H1 (cell line): ENCODE data around the gene FADS2. TPM values are rescaled to one million over a fixed set of nuclear protein-coding genes. Genes with fewer than 3 reads are reported as not detected.

ENCODE experiments used
- CTCF ChIA-PET: fragments of 300-600 bp; sonication (Branson Sonifier 250); formaldehyde crosslinking; loops from one replicate; lab custom pipeline; 2021; ENCODE audit not compliant: partially characterized antibody; lab: Charles Lee
- POLR2A ChIA-PET: fragments of 300-600 bp; sonication (Branson Sonifier 250); formaldehyde crosslinking; loops from one replicate; lab custom pipeline; 2021; ENCODE audit warnings: inconsistent platforms; ENCODE audit not compliant: partially characterized antibody; lab: Charles Lee
- DNase-seq, 2 experiments: peaks; one replicate each; pipeline versions ENCODE4 v3.0.0 to v3.0.0-alpha.2; 2010 to 2022; ENCODE audit warnings: low spot score in 2 of 2, low read depth in 1 of 2, mixed read lengths in 1 of 2
- FAIRE-seq: peaks from 2 replicates; lab custom pipeline; 2011; peaks lifted over from hg19 to GRCh38; lab: Jason Lieb, UNC
- H2AFZ ChIP-seq: 2 replicates; pipeline ENCODE4 v1.8.1; 2012; ENCODE audit warnings: low read length, inconsistent platforms
- H2AK5ac ChIP-seq: 2 replicates; pipeline ENCODE4 v1.6.1; 2013; ENCODE audit warnings: low read depth, low read length
- H2BK120ac ChIP-seq: replicated peaks from 2 replicates; pipeline ENCODE3; 2013; ENCODE audit warnings: low read depth, low read length, inconsistent platforms
- H2BK12ac ChIP-seq: 2 replicates; pipeline ENCODE4 v1.6.1; 2013; ENCODE audit warnings: low read depth, low read length
- H2BK15ac ChIP-seq: 2 replicates; pipeline ENCODE4 v1.6.1; 2013; ENCODE audit warnings: low read length
- H2BK20ac ChIP-seq: 2 replicates; pipeline ENCODE4 v1.6.1; 2013; ENCODE audit warnings: low read length
- H2BK5ac ChIP-seq: 2 replicates; pipeline ENCODE4 v1.6.1; 2013; ENCODE audit warnings: low read depth, low read length
- H3K14ac ChIP-seq: 2 replicates; pipeline ENCODE4 v1.6.1; 2013; ENCODE audit warnings: inconsistent platforms; ENCODE audit not compliant: insufficient read length
- H3K18ac ChIP-seq: 2 replicates; pipeline ENCODE4 v1.6.1; 2013; ENCODE audit warnings: low read length; ENCODE audit errors: extremely low read depth
- H3K23ac ChIP-seq: 2 replicates; pipeline ENCODE4 v1.6.1; 2013; ENCODE audit warnings: inconsistent platforms; ENCODE audit not compliant: insufficient read length
- H3K23me2 ChIP-seq: 2 replicates; pipeline ENCODE4 v1.6.1; 2013; ENCODE audit warnings: low read depth, low read length
- H3K27ac ChIP-seq: 2 replicates; pipeline ENCODE4 v1.6.1; 2011; ENCODE audit warnings: low read depth, low read length, inconsistent platforms
- H3K27me3 ChIP-seq, 4 experiments: replicated peaks in 1 of 4; 1 replicate in 1 of 4; 2 replicates in 3 of 4; pipeline versions ENCODE4 v1.6.1 to v1.8.1; 2011 to 2013; ENCODE audit warnings: low read length in 3 of 4, mild to moderate bottlenecking in 3 of 4, inconsistent platforms in 2 of 4, mixed read lengths in 2 of 4, moderate library complexity in 1 of 4; ENCODE audit not compliant: control insufficient read depth in 3 of 4, insufficient read depth in 3 of 4; ENCODE audit errors: extremely low read depth in 1 of 4
- H3K36me3 ChIP-seq, 4 experiments: 2 replicates each; pipeline versions ENCODE4 v1.6.1 to v1.8.1; 2011 to 2013; ENCODE audit warnings: mild to moderate bottlenecking in 4 of 4, low read length in 3 of 4, moderate library complexity in 2 of 4, control low read depth in 1 of 4, inconsistent platforms in 1 of 4; ENCODE audit not compliant: insufficient read depth in 4 of 4, control insufficient read depth in 2 of 4
- H3K4ac ChIP-seq: replicated peaks from 2 replicates; pipeline ENCODE3; 2013; ENCODE audit warnings: low read length, low read depth, mixed read lengths, inconsistent platforms; ENCODE audit not compliant: insufficient read length
- H3K4me1 ChIP-seq, 4 experiments: replicated peaks in 1 of 4; 1 replicate in 1 of 4; 2 replicates in 3 of 4; pipeline versions ENCODE4 v1.6.1 to v1.8.1; 2011 to 2013; ENCODE audit warnings: low read length in 3 of 4, inconsistent platforms in 2 of 4, mixed read lengths in 1 of 4; ENCODE audit not compliant: insufficient read depth in 4 of 4, control insufficient read depth in 3 of 4
- H3K4me2 ChIP-seq, 2 experiments: 2 replicates each; pipeline versions ENCODE4 v1.6.1 to v1.8.1; 2011 to 2013; ENCODE audit warnings: low read depth in 2 of 2, low read length in 2 of 2, control low read depth in 1 of 2, inconsistent platforms in 1 of 2, mild to moderate bottlenecking in 1 of 2; ENCODE audit not compliant: insufficient read depth in 1 of 2
- H3K4me3 ChIP-seq, 4 experiments: fragments of 200-600, 300-600 bp in 1 of 4; sonication (generic), shearing (Covaris generic), sonication (Bioruptor Twin) in 1 of 4; 2 replicates each; pipeline versions ENCODE4 v1.5.1 to v1.8.1; 2011 to 2016; ENCODE audit warnings: low read length in 4 of 4, low read depth in 3 of 4, control low read depth in 2 of 4, inconsistent platforms in 2 of 4, mild to moderate bottlenecking in 2 of 4, mixed read lengths in 1 of 4, moderate library complexity in 1 of 4; ENCODE audit not compliant: insufficient read depth in 2 of 4; ENCODE audit errors: extremely low read depth in 1 of 4
- H3K56ac ChIP-seq: replicated peaks from 2 replicates; pipeline ENCODE3; 2013; ENCODE audit warnings: low read depth, mild to moderate bottlenecking, mixed read lengths, low read length, inconsistent platforms; ENCODE audit not compliant: insufficient read length
- H3K79me1 ChIP-seq: 2 replicates; pipeline ENCODE4 v1.6.1; 2013; ENCODE audit warnings: low read depth, low read length, control low read depth
- H3K79me2 ChIP-seq, 2 experiments: 2 replicates each; pipeline versions ENCODE4 v1.6.1 to v1.8.1; 2012 to 2013; ENCODE audit warnings: low read length in 2 of 2, mild to moderate bottlenecking in 2 of 2, inconsistent platforms in 1 of 2; ENCODE audit not compliant: insufficient read depth in 2 of 2, control insufficient read depth in 1 of 2
- H3K9ac ChIP-seq, 4 experiments: replicated peaks in 1 of 4; 1 replicate in 1 of 4; 2 replicates in 3 of 4; pipeline versions ENCODE4 v1.6.1 to v1.8.1; 2011 to 2013; ENCODE audit warnings: low read depth in 3 of 4, low read length in 3 of 4, control low read depth in 2 of 4, mild to moderate bottlenecking in 2 of 4, moderate library complexity in 2 of 4, inconsistent platforms in 1 of 4; ENCODE audit errors: extremely low read depth in 1 of 4
- H3K9me3 ChIP-seq, 2 experiments: 2 replicates each; pipeline versions ENCODE4 v1.6.1 to v1.8.1; 2012 to 2013; ENCODE audit warnings: mild to moderate bottlenecking in 2 of 2, moderate library complexity in 2 of 2, control low read depth in 1 of 2, inconsistent platforms in 1 of 2, low read depth in 1 of 2, low read length in 1 of 2, mixed read lengths in 1 of 2; ENCODE audit not compliant: insufficient read depth in 2 of 2
- H4K20me1 ChIP-seq, 2 experiments: replicated peaks in 1 of 2; 2 replicates each; pipeline versions ENCODE3 to v1.8.1; 2011 to 2013; ENCODE audit warnings: inconsistent platforms in 2 of 2, low read length in 2 of 2, mild to moderate bottlenecking in 1 of 2; ENCODE audit not compliant: insufficient read depth in 2 of 2, control insufficient read depth in 1 of 2
- H4K5ac ChIP-seq: 2 replicates; pipeline ENCODE4 v1.6.1; 2013; ENCODE audit warnings: low read length, low read depth, mixed read lengths, inconsistent platforms; ENCODE audit not compliant: insufficient read length
- H4K8ac ChIP-seq: 2 replicates; pipeline ENCODE4 v1.8.0; 2013; ENCODE audit warnings: mild to moderate bottlenecking, moderate library complexity, low read length, inconsistent platforms; ENCODE audit not compliant: insufficient read depth; ENCODE audit errors: extremely low read depth
- H4K91ac ChIP-seq: replicated peaks from 2 replicates; pipeline ENCODE3; 2013; ENCODE audit warnings: low read length, mixed read lengths, inconsistent platforms; ENCODE audit not compliant: insufficient read length
- CTBP2 ChIP-seq: IDR thresholded peaks from 2 replicates; pipeline ENCODE4 v1.7.0; 2011; ENCODE audit warnings: borderline replicate concordance, mild to moderate bottlenecking, moderate library complexity, mixed read lengths, low read length; ENCODE audit not compliant: insufficient read depth, insufficient read length
- RNF2 ChIP-seq: fragments of 200-900, 300-1000 bp; sonication (generic); IDR thresholded peaks from 2 replicates; pipeline ENCODE4 v1.7.1; 2016; ENCODE audit warnings: borderline replicate concordance, low read depth, mild to moderate bottlenecking, antibody characterized with exemption, low read length; ENCODE audit not compliant: poor library complexity, severe bottlenecking; ENCODE audit errors: missing control alignments
- WGBS, 2 experiments: shearing (Covaris generic) in 1 of 2; methylation state at CpG; one replicate each; pipeline versions ENCODE4 v1.1.6 to v1.1.7; 2013 to 2015; ENCODE audit warnings: low lambda C conversion rate in 2 of 2, mixed read lengths in 2 of 2, inconsistent platforms in 1 of 2, low coverage in 1 of 2, missing lambda C conversion rate in 1 of 2; ENCODE audit not compliant: insufficient replicate concordance in 2 of 2, insufficient coverage in 1 of 2, insufficient read length in 1 of 2; ENCODE audit errors: extremely low coverage in 1 of 2, missing lambda C conversion rate in 1 of 2; 5-methylcytosine and 5-hydroxymethylcytosine counted together
- polyA plus RNA-seq, 7 experiments: library from polyadenylated mRNA; depleted of rRNA in 3 of 7; stranded (reverse) in 5 of 7; unstranded in 2 of 7; fragments of >200 nt in 5 of 7; fragments of 200-250 nt in 2 of 7; gene quantifications; 1 replicate in 5 of 7; 2 replicates in 1 of 7; 4 replicates in 1 of 7; pipeline versions ENCODE4 v1.2.1 to v1.2.3, GENCODE V29; 2011 to 2013; ENCODE audit warnings: missing spikeins in 2 of 7, mixed read lengths in 2 of 7
- total RNA-seq: library from RNA; stranded (reverse); fragmentation: NEBNext Ultra II Directional; extraction: Animal tissue kit (Norgen Biotek cat#: 25700); gene quantifications from 2 replicates; pipeline ENCODE4 v1.2.1, GENCODE V29; 2021
- TF ChIP-seq, protein P1 (sequence below): IDR thresholded peaks from 2 replicates; pipeline ENCODE4 v1.6.1; 2011; ENCODE audit warnings: low read length, improper control_type of control experiment
- TF ChIP-seq, protein P2 (sequence below): IDR thresholded peaks from 2 replicates; pipeline ENCODE4 v1.6.1; 2011; ENCODE audit warnings: low read depth, mild to moderate bottlenecking, low read length; ENCODE audit not compliant: insufficient read depth

The FADS2 gene
- total and polyA plus RNA-seq, 2 of the 8 experiments (the other 6 are each of a cell fraction or from before 2014, with no cell fraction given), result 499 to 701 TPM

DNA sequence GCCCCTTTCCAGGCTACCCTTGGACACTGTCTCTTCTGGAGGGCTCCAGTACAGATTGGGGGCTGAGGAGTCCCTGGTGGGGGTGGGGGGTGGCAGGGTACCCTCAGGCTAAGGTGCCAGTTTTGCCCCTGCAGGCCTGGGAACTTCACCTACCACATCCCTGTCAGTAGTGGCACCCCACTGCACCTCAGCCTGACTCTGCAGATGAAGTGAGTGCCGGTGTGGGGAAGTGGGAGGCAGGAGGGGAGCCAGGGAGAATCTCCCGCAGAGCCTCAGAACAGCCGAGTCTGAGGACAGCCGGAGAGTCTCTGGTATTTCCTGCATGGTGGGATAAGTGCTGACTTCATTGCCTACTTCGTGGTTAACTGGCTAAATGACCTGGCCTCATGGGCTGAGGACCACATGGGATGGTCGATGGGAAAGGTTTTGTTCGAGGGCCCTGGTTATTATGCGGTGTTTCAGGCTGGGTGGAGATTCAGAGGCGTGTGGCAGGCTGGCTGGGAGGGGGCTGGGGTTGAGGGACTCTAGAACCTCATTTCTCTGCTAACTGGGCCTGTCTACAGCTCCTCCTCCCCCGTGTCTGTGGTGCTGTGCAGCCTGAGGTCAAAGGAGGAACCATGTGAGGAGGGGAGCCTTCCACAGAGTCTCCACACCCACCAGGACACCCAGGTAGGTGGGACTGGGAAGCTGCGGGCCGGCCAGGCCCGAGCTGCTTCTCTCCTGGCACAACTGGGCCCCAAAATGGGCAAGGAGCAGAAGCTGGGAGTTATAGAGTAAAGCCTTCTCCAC is 44.2 kb upstream of the FADS2 start:
- DNase-seq (no peak), FAIRE-seq (no peak)
- no peak overlapping the region for H3K4me3 ChIP-seq
- no peak overlapping the region for H3K27ac ChIP-seq
- no peaks in the 10 kb centered on the region for H3K27me3 ChIP-seq
- no peak overlapping the region for H2BK5ac ChIP-seq
- no peaks in the 10 kb centered on the region for H3K79me2 ChIP-seq
- H3K14ac ChIP-seq, result no peak overlapping the region
- no peak overlapping the region for H3K4me2 ChIP-seq
- H4K91ac ChIP-seq, result no peak overlapping the region
- no peak overlapping the region for H2AFZ ChIP-seq
- H3K56ac ChIP-seq, result no peak overlapping the region
- no peak overlapping the region for H2BK120ac ChIP-seq
- no peak overlapping the region; the same call in 1 of the 2 replicates for H4K8ac ChIP-seq
- no peak overlapping the region for H2AK5ac ChIP-seq
- H3K36me3 ChIP-seq, result peaks cover 11 to 28% (median 18%) of the 10 kb centered on the region in 4 experiments; a peak in 6 of 8 replicates
- ChIA-PET POLR2A (interaction anchor here (0.7 to 1.8 kb wide), 5 partner anchors 10 to 33 kb away, joined by 3 to 11 read pairs (median 3); partner anchors contain the start of gene FEN1), CTCF (interaction anchor here (1.1 to 10.5 kb wide), 4 partner anchors 8 to 46 kb away, joined by 3 to 168 read pairs (median 4); no protein-coding TSS in a partner anchor)
- no peaks in the 10 kb centered on the region for H3K23me2 ChIP-seq
- peaks cover 6 to 17% of the 10 kb centered on the region in 2 experiments for H4K20me1 ChIP-seq
- no peak overlapping the region for H3K23ac ChIP-seq
- H2BK12ac ChIP-seq, result no peak overlapping the region
- H3K4me1 ChIP-seq, result peaks cover 0 to 2% (median 0%) of the 10 kb centered on the region in 4 experiments; a peak in 2 of 7 replicates
- no peak overlapping the region for H3K4ac ChIP-seq
- H3K79me1 ChIP-seq, result no peaks in the 10 kb centered on the region
- H3K9me3 ChIP-seq, result no peaks in the 10 kb centered on the region
- H3K18ac ChIP-seq, result no peak overlapping the region
- no peak overlapping the region for H4K5ac ChIP-seq
- H2BK15ac ChIP-seq, result no peak overlapping the region
- H2BK20ac ChIP-seq, result no peak overlapping the region
- WGBS, 2 experiments, result 88% methylated on average over 13 of the region's 13 CpGs; no CpG with 5 or more reads in 1 of the 2 experiments
- TF ChIP-seq CTBP2, result no peak
- TF ChIP-seq, protein P1, sequence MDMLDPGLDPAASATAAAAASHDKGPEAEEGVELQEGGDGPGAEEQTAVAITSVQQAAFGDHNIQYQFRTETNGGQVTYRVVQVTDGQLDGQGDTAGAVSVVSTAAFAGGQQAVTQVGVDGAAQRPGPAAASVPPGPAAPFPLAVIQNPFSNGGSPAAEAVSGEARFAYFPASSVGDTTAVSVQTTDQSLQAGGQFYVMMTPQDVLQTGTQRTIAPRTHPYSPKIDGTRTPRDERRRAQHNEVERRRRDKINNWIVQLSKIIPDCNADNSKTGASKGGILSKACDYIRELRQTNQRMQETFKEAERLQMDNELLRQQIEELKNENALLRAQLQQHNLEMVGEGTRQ, result no peak
- TF ChIP-seq RNF2, result no peak
- TF ChIP-seq, protein P2, sequence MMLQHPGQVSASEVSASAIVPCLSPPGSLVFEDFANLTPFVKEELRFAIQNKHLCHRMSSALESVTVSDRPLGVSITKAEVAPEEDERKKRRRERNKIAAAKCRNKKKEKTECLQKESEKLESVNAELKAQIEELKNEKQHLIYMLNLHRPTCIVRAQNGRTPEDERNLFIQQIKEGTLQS, result no peak
- no peak overlapping the region for H3K9ac ChIP-seq
